HG03442 (cell line): ENCODE measurements around the gene NCAPH2.

ENCODE experiments used
- ATAC-seq: cut with Tn5 transposase; IDR thresholded peaks from one replicate; pipeline ENCODE4 v1.9.1; 2021; ENCODE audit warnings: mild to moderate bottlenecking, moderate library complexity; ENCODE audit not compliant: unreplicated experiment

The NCAPH2 gene

DNA sequence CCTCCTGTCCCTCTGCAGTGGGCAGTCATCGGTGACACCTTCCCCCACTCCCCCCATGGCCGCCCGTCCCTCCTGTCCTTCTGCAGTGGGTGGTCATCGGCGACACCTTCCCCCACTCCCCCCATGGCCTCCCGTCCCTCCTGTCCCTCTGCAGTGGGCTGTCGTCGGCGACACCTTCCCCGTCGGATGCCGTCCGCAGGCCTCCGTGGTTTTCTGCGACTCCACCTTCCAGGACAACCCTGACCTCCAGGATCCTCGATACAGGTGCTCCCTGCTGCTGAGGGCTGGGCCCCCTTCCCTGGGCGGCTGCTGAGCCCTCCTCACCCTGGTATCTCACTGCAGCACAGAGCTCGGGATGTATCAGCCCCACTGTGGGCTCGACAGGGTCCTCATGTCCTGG is 19.1 kb upstream of the NCAPH2 start:
- ATAC-seq: no peak

GRCh38 chr22:50489363-50490243 is 18.4 kb upstream of the NCAPH2 start:
- no peak for ATAC-seq

GRCh38 chr22:50490531-50491308 is 17.3 kb upstream of the NCAPH2 start:
- no peak for ATAC-seq

DNA sequence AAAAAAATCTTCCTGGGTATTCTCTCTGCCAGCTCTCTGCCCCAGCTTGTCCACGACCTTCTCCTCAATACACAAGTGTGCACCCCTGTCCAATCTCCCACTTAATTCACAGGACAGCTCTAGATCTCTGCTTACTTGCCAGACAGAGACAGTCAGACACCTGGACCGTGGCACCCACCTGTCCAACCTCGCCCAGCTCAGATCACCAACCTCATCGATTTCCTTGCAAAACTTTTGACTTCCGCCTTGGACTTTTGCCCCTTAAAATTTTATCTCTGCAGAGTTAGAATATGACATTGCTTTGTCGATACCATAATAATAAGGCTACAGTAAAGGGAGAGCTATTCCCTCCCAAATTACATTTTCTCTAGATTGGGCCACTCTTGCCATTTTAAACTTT is 10.9 kb upstream of the NCAPH2 start:
- ATAC-seq: no peak

DNA sequence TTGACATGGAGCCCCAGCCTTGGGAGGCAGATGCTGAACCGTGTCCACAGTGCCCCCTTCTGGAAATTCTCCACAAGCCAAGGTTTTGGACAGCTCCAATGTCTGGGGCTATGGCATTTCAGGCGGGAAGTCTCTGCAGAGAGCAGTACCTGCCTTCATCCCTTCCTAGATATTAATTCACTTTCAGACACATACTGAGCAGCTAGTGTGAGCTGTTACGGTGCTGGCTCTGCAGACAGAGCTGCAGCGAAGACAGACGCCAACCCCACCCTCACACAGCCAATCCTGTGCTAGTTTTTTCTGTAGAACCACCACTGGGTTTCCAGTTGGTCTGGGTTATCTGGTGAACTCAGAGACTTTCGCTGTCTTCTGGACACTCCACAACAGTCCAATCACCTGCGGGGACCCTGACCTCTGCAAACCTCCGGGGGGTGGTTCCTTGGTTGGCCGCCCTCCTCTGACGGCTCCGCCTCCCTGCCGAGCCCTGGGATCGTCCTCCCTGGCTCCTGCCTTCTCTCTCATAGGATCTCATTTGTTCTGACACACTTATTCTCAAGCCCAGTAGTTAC is 9.6 kb upstream of the NCAPH2 start:
- no peak for ATAC-seq

DNA sequence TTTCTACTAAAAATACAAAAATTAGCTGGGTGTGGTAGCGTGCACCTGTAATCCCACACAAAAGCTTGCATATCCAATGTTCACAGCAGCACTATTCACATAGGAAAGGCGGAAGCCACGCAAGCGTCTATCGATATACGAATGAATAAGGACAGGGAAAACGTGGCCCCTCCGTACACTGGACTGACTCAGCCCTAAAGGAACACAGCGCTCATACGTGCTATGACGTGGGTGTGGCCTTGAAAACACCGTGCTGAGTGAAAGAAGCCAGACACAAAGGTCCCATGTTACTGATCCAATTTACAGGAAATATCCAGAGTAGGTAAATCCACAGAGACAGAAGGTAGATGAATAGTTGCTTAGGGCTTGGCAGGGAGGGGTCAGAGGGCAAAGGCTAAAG is 7.6 kb upstream of the NCAPH2 start:
- ATAC-seq: no peak

DNA sequence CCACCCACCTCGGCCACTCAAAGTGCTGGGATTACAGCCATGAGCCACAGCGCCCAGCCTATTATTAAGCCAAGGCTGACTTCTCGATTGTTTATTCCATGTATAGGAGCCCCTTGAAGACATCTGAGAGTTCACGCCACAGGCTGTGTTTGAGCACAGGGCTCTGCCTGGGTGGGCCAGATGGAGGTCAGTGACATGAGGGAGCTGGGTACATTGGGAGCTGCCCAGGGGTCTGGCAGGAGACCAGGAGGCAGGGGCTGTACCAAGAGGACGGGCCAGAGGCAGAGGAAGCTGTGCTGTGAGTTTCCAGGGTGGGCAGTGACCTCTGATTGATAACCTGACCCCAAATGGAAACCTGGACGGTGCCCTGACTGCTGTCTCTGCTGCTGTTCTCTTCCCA is 5.9 kb upstream of the NCAPH2 start:
- ATAC-seq: no peak

GRCh38 chr22:50502628-50503474 is 5.2 kb upstream of the NCAPH2 start:
- no peak for ATAC-seq

GRCh38 chr22:50503475-50504145 is 4.4 kb upstream of the NCAPH2 start:
- ATAC-seq: no peak

- no peak for ATAC-seq
These were observed 3.4 kb upstream of the NCAPH2 start for GRCh38 chr22:50504369-50505211.

DNA sequence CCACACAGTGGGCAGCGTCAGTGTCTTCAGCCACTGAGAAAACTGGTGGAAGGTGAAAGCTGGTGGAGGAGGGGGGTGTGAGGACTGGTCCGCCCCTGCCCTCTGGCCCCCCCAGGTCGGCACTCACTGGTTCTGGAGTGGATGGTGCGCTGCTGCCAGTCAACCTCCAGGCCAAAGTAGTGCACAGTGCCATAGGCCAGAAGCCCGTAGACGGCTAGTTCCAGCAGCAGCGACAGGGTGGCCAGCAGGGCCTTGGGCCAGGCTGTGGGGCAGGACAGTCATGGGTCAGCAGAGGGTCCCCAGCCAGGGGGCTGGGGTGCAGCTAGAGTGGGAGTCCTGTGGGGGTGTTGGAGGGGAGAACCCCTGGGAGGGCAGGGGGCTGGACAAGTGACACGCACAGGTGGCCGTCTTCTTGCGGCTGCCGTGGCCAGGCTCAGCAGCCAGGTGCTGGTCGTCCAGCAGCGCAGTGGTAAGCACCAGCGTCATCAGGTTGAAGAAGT is 2.7 kb upstream of the NCAPH2 start:
- ATAC-seq: no peak

- ATAC-seq: no peak
These were observed 2.0 kb upstream of the NCAPH2 start for GRCh38 chr22:50505776-50506610.

GRCh38 chr22:50506611-50507420 is 1.2 kb upstream of the NCAPH2 start:
- peak; percentile 3 for ATAC-seq

- ATAC-seq: peak; percentile 51
These were observed 518 bp upstream of the NCAPH2 start, which contains the start of gene LMF2 for GRCh38 chr22:50507421-50507990. Gene LMF2 (minus strand): TSS chr22:50507702. CDS start chr22:50507675, 27 bp downstream.

- no peak for ATAC-seq
These were observed 873 bp downstream of the NCAPH2 start for GRCh38 chr22:50508897-50509296.

DNA sequence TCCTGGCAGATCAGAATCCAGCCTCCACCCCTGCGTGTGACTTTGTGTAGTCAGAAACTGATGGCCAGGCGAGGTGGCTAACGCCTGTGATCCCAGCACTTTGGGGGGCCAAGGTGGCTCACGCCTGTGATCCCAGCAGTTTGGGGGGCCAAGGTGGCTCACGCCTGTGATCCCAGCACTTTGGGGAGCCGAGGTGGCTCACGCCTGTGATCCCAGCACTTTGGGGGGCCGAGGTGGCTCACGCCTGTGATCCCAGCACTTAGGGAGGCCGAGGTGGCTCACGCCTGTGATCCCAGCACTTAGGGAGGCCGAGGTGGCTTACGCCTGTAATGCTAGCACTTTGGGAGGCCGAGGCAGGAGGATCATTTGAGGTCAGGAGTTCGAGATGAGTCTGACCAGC is 5.2 kb downstream of the NCAPH2 start:
- ATAC-seq: no peak

GRCh38 chr22:50516068-50516467 is 8.0 kb downstream of the NCAPH2 start:
- no peak for ATAC-seq
